A549 treated with Mapracorat at 1 μM for 4 hours (cell line): ENCODE results near the gene NDUFV3. TPM values are rescaled to one million over a fixed set of nuclear protein-coding genes. Genes with fewer than 3 reads are reported as not detected.

Experiments
- total RNA-seq: library from RNA; stranded (reverse); fragments of 200-300 nt; extraction: Qiagen RNA extraction; gene quantifications from 5 replicates; pipeline ENCODE4 v1.2.3, GENCODE V29; 2022

Gene NDUFV3
- total RNA-seq: 19.0 to 21.4 TPM (median 20.5 TPM) in 5 replicates

DNA sequence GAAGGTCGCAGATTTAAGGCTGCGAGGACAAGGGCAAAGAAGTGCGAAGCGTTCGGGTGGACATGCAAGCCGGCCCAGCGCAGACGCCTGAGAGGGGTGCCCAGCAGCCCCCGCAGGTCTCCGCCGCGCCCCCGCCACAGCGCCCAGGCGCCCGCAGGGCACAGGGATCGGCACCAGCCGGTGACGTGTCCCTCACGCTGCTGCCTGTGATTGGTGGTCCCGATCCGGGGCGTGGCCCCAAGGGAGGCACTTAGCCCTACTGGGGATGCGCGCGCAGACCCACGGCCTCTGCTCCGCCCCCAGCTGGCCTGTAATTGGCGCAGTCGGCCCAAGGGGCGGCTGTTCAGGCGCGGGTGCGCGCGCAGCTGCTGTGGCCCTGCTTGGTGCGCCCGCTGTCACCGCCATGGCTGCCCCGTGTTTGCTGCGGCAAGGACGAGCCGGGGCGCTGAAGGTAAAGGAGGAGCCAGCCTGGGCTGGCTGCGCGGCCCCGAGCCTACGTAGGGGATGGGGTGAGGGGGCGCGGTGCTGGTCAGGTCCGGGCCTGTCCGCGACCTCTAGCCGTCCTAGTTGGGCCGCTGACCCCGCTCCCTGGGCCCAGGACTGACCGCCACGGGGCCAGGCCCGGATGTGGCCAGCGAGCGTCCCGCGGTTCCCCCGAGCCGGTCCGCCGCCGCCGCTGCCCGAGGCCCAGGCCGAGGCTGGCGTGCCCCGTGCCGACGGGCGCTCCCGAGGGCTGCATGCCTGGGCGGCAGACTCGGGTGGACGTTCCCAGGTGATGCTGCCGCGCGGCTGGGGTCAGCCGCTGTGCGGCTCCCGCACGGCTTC lies at the start of gene NDUFV3:
NDUFV3 (plus strand) TSS at position 379 of the 825 bp plus-strand sequence; CDS start at position 404, 25 bp downstream.

DNA sequence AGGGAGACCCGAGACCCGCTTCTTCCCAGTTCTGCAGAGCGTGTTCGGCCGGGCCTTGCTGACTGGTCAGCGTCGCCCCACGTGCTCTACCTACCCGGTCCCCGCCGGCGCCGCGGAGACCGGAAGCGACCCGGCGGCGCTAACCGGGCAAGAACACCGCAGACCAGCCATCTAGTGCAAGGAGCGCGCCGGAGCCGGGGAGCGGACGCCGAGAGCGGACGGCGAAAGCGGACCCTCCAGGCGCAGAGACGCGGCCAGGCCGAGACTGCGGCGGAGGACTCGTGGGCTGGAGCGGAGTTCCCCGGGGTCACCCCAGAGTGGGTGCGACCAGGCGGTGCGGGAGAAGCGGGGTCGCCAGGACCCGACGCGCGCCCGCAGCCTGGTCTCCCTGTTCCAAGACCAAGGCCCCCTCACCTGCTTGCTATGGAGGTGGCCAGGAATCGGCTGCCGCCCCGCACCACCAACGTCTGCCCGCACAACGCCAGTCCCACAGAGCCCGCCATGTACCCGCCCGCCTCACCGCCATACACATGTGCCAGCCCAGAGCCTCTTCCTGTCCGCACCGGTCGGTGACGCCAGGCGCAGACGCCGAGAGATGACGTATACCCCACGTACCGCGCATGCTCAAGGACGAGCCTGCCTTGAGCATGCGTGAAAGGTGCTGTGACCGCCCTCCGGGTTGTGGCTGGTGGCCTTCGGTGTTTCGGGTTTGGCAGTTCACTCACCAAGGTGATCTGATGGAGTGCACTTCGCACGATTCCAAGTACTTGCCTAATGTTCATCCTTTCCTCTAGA lies 13.9 kb upstream of the NDUFV3 start, which contains the start of gene WDR4:
WDR4 (minus strand) TSS at position 547 of the 795 bp plus-strand sequence; CDS start at position 503, 44 bp downstream.

DNA sequence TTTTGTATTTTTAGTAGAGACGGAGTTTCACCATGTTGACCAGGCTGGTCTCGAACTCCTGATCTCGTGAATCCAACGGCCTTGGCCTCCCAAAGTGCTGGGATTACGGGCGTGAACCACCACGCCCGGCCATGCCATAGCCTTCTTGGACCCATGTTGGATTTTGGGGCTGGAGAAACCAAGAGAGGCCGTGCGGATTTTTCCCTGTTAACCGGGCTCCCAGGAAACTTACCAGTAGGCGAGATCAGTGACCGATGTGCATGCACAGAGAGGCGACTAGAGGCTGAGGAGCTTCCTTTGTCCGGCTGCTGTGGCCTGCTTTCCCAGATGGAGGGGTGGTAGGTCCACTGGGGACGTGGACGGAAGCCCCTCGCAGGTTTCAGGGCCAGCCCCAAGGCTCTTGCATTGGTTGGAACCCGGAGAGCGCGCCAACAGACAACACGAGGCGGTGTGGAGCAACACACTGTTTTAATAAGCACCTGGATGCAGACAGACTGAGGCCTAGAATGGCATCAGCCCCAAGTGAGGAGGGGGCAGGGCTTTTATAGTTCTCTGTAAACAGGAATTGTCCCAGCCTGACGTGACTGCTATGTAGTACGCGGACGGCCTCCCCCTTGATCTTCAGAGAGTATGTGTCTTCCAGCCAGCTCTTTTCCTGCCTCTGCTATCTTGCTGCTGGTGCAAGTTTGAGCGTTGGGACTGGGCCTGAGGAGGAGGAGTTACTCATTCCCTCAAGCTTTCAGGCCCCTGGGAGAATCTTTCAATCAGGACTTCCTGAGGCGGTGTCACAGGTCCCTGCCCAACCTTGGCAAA lies 32.2 kb downstream of the NDUFV3 start, which contains the start of gene ERVH48-1:
ERVH48-1 (minus strand) TSS at position 517 of the 813 bp plus-strand sequence. CDS start 6,624 bp downstream, outside the sequence.

Other genes with a start within 250 kb of the NDUFV3 start
- gene PDE9A, start 239.7 kb upstream of the NDUFV3 start, total RNA-seq: 1.0 to 1.5 TPM (median 1.3 TPM) in 5 replicates
- gene WDR4, start 13.8 kb upstream of the NDUFV3 start, total RNA-seq: 18.5 to 30.9 TPM (median 27.8 TPM) in 5 replicates
- gene ERVH48-1, start 32.3 kb downstream of the NDUFV3 start, total RNA-seq: not detected in 5 replicates
- gene PKNOX1, start 81.3 kb downstream of the NDUFV3 start, total RNA-seq: 4.5 to 6.9 TPM (median 6.0 TPM) in 5 replicates
- 8.5 to 12.9 TPM (median 10.9 TPM) in 5 replicates for gene CBS, start 182.5 kb downstream of the NDUFV3 start, total RNA-seq
- 49.9 to 66.0 TPM (median 60.3 TPM) in 5 replicates for gene U2AF1, start 214.3 kb downstream of the NDUFV3 start, total RNA-seq